CD4-positive, alpha-beta T cell (primary cell): ENCODE measurements around the gene HTT-AS. TPM values are rescaled to one million over a fixed set of nuclear protein-coding genes. Genes with fewer than 3 reads are reported as not detected.

Source experiments
- ATAC-seq: fragments of 200-7000 bp; cut with Tn5 transposase; one replicate; pipeline ENCODE4 v1.10.0; 2022; ENCODE audit warnings: mild to moderate bottlenecking; ENCODE audit not compliant: poor library complexity
- CTCF ChIA-PET: fragments of 350-600 bp; sonication (Branson Sonifier 250); formaldehyde crosslinking; loops from one replicate; lab custom pipeline; 2021; ENCODE audit warnings: antibody characterized with exemption, inconsistent platforms; lab: Charles Lee
- POLR2A ChIA-PET: fragments of 350-600 bp; sonication (Branson Sonifier 250); formaldehyde crosslinking; loops from one replicate; lab custom pipeline; 2021; ENCODE audit warnings: antibody characterized with exemption, inconsistent platforms; lab: Charles Lee
- DNase-seq, 14 experiments: peaks; one replicate each; pipeline ENCODE4 v3.0.0-alpha.2; 2013 to 2020; ENCODE audit warnings: mixed read lengths in 2 of 14
- H3K27ac ChIP-seq, 2 donors: one replicate each; pipeline versions ENCODE4 v1.5.1 to v1.7.0; 2013; ENCODE audit warnings: low read length in 2 of 2, low read depth in 1 of 2, mild to moderate bottlenecking in 1 of 2
- H3K27me3 ChIP-seq, 2 experiments: 1 replicate in 1 of 2; 2 replicates in 1 of 2; pipeline versions ENCODE4 v1.6.1 to v1.7.0; 2013; ENCODE audit warnings: low read length in 2 of 2, control low read depth in 1 of 2, mild to moderate bottlenecking in 1 of 2, moderate library complexity in 1 of 2; ENCODE audit not compliant: insufficient read depth in 2 of 2, control insufficient read depth in 1 of 2
- H3K36me3 ChIP-seq: one replicate; pipeline ENCODE4 v1.6.1; 2013; ENCODE audit warnings: low read length, control low read depth; ENCODE audit not compliant: insufficient read depth
- H3K4me1 ChIP-seq: one replicate; pipeline ENCODE4 v1.6.1; 2013; ENCODE audit warnings: low read length, control low read depth; ENCODE audit not compliant: insufficient read depth
- H3K4me3 ChIP-seq: one replicate; pipeline ENCODE4 v1.5.1; 2013; ENCODE audit warnings: mild to moderate bottlenecking, low read length, moderate library complexity
- H3K9me3 ChIP-seq, 2 experiments: 1 replicate in 1 of 2; 2 replicates in 1 of 2; pipeline versions ENCODE4 v1.6.1 to v1.7.0; 2013; ENCODE audit warnings: low read length in 2 of 2, mild to moderate bottlenecking in 2 of 2, control low read depth in 1 of 2, moderate library complexity in 1 of 2; ENCODE audit not compliant: control insufficient read depth in 1 of 2, insufficient read depth in 1 of 2
- H3K27ac Mint-ChIP-seq: one replicate; pipeline ENCODE4 v1.8.0; 2020; ENCODE audit warnings: mixed read lengths
- H3K27me3 Mint-ChIP-seq: one replicate; pipeline ENCODE4 v1.8.0; 2021; ENCODE audit warnings: mixed read lengths
- H3K36me3 Mint-ChIP-seq: one replicate; pipeline ENCODE4 v1.8.0; 2021; ENCODE audit warnings: low read depth, mixed read lengths
- H3K4me1 Mint-ChIP-seq: one replicate; pipeline ENCODE4 v1.8.0; 2021; ENCODE audit warnings: low read depth, mixed read lengths
- H3K4me3 Mint-ChIP-seq: one replicate; pipeline ENCODE4 v1.8.0; 2020; ENCODE audit warnings: mild to moderate bottlenecking, mixed read lengths
- H3K9me3 Mint-ChIP-seq: one replicate; pipeline ENCODE4 v1.8.0; 2020; ENCODE audit warnings: mixed read lengths
- intact Hi-C, 2 experiments: fragments of 100-400 bp; cut with DNase I in 1 of 2; cut with micrococcal nuclease in 1 of 2; formaldehyde crosslinking; loops; one replicate each; pipeline versions ENCODE4 v1.15.1 to v1.9.0; 2023 to 2025; cut with DNase I, micrococcal nuclease
- total RNA-seq, 174 experiments: library from RNA in 2 of 174; stranded (reverse) in 2 of 174; gene quantifications; one replicate each; pipeline ENCODE4 v1.2.3 and lab custom pipeline; 2021 to 2026
- TF ChIP-seq, protein P1 (sequence below): fragments of 200-600 bp; IDR thresholded peaks from one replicate; pipeline ENCODE4 v1.8.0; 2022; ENCODE audit warnings: antibody characterized with exemption, mild to moderate bottlenecking

Gene HTT-AS
- total RNA-seq, 2 experiments from 2014 or later, result not detected

DNA sequence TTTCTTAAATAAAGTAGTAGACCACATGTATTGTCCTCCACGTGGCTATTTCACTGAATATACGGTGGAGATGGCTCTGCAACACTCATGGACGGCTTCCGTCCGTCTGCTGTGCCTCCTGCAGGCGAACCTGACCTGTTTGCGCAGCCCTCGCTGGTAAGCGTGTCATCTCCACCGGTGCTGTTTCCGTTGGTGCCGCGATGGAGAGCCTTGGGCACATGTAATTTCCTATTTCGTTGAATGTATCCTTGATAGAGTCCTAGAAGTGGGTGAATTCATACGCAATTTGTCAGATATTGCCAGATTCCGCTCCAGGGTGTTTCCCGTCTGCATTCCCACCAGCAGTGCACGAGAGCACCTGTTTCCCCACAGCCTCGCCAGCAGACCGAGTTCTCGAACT is 48.5 kb downstream of the HTT-AS start:
- no peaks in the 10 kb centered on the region for H3K27me3 Mint-ChIP-seq

DNA sequence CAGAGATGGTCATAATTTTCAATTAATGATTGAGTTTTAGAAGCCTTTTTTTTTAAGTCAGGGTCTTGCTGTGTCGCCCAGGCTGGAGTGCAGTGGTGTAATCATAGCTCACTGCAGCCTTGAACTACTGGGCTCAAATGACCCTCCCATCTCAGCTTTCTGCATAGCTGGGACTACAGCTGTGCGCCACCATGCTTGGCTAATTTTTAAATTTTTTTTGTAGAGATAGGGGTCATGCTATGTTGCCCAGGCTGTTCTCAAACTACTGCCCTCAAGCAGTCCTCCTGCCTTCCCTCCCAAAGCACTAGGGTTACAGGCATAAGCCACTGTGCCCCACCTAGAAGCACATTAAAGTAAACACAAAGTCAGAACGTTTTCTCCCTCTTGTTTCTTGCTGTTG is 51.7 kb downstream of the HTT-AS start:
- Histone ChIP-seq H3K9me3 (peaks cover 0 to 14% of the 10 kb centered on the region in 2 experiments), H3K27me3 (no peaks in the 10 kb centered on the region), H3K4me3 (no peak overlapping the region), H3K27ac (no peak overlapping the region), H3K4me1 (peaks cover 8% of the 10 kb centered on the region), H3K36me3 (no peaks in the 10 kb centered on the region)
- DNase-seq (no peak), ATAC-seq (no peak)
- no peaks in the 10 kb centered on the region for H3K27me3 Mint-ChIP-seq
- H3K4me1 Mint-ChIP-seq, result no peaks in the 10 kb centered on the region
- H3K27ac Mint-ChIP-seq, result no peak overlapping the region
- ChIA-PET CTCF (no interaction called here), POLR2A (no interaction called here)
- no peak overlapping the region for H3K4me3 Mint-ChIP-seq
- TF ChIP-seq, protein P1, sequence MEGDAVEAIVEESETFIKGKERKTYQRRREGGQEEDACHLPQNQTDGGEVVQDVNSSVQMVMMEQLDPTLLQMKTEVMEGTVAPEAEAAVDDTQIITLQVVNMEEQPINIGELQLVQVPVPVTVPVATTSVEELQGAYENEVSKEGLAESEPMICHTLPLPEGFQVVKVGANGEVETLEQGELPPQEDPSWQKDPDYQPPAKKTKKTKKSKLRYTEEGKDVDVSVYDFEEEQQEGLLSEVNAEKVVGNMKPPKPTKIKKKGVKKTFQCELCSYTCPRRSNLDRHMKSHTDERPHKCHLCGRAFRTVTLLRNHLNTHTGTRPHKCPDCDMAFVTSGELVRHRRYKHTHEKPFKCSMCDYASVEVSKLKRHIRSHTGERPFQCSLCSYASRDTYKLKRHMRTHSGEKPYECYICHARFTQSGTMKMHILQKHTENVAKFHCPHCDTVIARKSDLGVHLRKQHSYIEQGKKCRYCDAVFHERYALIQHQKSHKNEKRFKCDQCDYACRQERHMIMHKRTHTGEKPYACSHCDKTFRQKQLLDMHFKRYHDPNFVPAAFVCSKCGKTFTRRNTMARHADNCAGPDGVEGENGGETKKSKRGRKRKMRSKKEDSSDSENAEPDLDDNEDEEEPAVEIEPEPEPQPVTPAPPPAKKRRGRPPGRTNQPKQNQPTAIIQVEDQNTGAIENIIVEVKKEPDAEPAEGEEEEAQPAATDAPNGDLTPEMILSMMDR, result no peak
- no peaks in the 10 kb centered on the region for H3K36me3 Mint-ChIP-seq
- intact Hi-C loops, result no loop called here
- peaks cover 7% of the 10 kb centered on the region for H3K9me3 Mint-ChIP-seq

More for the DNA sequence above, 48.5 kb downstream of the HTT-AS start:
- Histone ChIP-seq H3K27ac (no peak overlapping the region), H3K27me3 (no peaks in the 10 kb centered on the region), H3K4me1 (peaks cover 7% of the 10 kb centered on the region), H3K9me3 (peaks cover 0 to 14% of the 10 kb centered on the region in 2 experiments), H3K36me3 (no peaks in the 10 kb centered on the region), H3K4me3 (no peak overlapping the region)
- TF ChIP-seq, protein P1, result no peak
- ATAC-seq, result no peak
- no peak overlapping the region for H3K27ac Mint-ChIP-seq
- POLR2A ChIA-PET, result no interaction called here
- intact Hi-C loops, result no loop called here
- H3K36me3 Mint-ChIP-seq, result no peaks in the 10 kb centered on the region
- H3K9me3 Mint-ChIP-seq, result peaks cover 7% of the 10 kb centered on the region
- no peak overlapping the region for H3K4me3 Mint-ChIP-seq
- H3K4me1 Mint-ChIP-seq, result no peaks in the 10 kb centered on the region
- CTCF ChIA-PET, result no interaction called here
- DNase-seq, result no peak

DNA sequence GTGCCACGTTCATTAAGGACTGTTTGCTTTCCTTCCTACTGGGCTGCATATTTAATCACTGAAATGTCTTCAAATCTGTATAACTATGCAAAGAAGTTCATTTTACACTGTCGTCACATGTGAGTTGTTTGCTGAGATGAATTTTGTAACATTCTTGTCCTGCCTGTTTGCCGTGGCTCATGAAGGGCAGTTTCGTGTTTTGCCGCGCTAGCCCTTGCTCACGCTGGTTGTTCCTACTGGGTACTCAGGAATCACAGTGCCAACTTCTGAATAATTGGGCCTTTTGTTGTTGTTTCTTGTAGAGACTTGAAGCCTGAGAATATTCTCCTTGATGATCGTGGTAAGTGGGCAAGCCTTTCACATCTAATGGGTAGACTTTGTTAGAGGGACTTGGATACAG is 52.2 kb downstream of the HTT-AS start:
- H3K27me3 Mint-ChIP-seq, result no peaks in the 10 kb centered on the region
- ChIA-PET CTCF (no interaction called here), POLR2A (interaction anchor here (0.6 kb wide), 1 partner anchor 1158 kb away, joined by 3 read pairs; no protein-coding TSS in a partner anchor)
- H3K27ac ChIP-seq, result no peak overlapping the region
- no peaks in the 10 kb centered on the region for H3K36me3 Mint-ChIP-seq
- ATAC-seq (no peak), DNase-seq (no peak)
- H3K36me3 ChIP-seq, result no peaks in the 10 kb centered on the region
- no peak overlapping the region for H3K4me3 Mint-ChIP-seq
- no peaks in the 10 kb centered on the region for H3K4me1 Mint-ChIP-seq
- intact Hi-C loops, result no loop called here
- H3K9me3 Mint-ChIP-seq, result peaks cover 7% of the 10 kb centered on the region
- no peaks in the 10 kb centered on the region for H3K27me3 ChIP-seq
- no peak overlapping the region for H3K27ac Mint-ChIP-seq
- H3K9me3 ChIP-seq, result peaks cover 0 to 14% of the 10 kb centered on the region in 2 experiments
- no peak overlapping the region for H3K4me3 ChIP-seq
- TF ChIP-seq, protein P1, result no peak
- peaks cover 8% of the 10 kb centered on the region for H3K4me1 ChIP-seq
